GM10266 (cell line): ENCODE measurements around the gene ASB8.
A peak's percentile ranks its signal among the peaks of the same experiment; 100 is the strongest.
"Not testable (repeated sequence)": the region's sequence is repeated elsewhere in the genome, so short reads cannot be mapped to it uniquely, and the experiment has no call there.

Source experiments
- DNase-seq: peaks from one replicate; pipeline ENCODE4 v3.0.0; 2012; ENCODE audit errors: extremely low spot score
- CTCF ChIP-seq: IDR thresholded peaks from 2 replicates; pipeline ENCODE4 v1.5.1; 2012; ENCODE audit warnings: mild to moderate bottlenecking, low read depth; ENCODE audit not compliant: control insufficient read depth, insufficient read depth; ENCODE audit errors: missing control alignments

The ASB8 gene

DNA sequence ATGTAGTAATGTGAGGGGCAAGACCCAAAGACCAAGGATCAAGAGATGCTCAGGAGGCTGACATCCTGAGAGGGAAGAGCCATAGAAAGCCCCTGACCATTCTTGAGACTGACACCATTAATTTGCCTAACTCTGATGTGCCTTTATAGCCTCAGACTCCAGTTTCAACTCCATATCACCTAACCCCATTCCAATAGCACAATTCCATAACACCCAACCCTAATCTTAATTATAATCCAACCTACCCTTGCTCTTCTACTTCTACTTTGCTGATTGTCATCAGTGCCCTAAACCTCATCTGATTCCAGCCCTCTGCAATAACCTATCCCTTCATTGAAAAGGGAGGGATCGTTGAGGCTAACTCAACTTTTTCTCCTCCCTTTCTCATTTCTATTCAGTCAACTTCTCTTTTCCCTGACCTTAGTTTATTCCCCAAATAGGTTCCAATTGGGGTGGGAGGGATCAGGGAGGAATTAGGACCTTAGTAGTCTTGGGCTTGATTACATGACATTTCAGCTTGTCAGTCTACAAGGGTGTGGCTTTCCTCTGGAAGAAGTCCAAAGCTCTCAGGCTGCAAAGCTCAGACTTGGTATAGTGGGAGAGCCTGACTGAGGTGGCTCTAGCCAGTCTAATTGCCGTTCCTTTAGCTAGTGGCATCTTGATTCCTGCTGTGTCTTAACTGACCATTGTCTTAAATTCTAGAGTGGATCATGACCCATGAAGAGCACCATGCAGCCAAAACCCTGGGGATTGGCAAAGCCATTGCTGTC is 35.1 kb downstream of the ASB8 start:
- TF ChIP-seq CTCF, result no peak
- DNase-seq, result no peak

GRCh38 chr12:48121522-48121921 is 35.8 kb downstream of the ASB8 start:
- no peak for DNase-seq
- no peak for TF ChIP-seq CTCF

GRCh38 chr12:48119834-48120195 is 37.5 kb downstream of the ASB8 start:
- no peak for DNase-seq
- no peak for TF ChIP-seq CTCF

DNA sequence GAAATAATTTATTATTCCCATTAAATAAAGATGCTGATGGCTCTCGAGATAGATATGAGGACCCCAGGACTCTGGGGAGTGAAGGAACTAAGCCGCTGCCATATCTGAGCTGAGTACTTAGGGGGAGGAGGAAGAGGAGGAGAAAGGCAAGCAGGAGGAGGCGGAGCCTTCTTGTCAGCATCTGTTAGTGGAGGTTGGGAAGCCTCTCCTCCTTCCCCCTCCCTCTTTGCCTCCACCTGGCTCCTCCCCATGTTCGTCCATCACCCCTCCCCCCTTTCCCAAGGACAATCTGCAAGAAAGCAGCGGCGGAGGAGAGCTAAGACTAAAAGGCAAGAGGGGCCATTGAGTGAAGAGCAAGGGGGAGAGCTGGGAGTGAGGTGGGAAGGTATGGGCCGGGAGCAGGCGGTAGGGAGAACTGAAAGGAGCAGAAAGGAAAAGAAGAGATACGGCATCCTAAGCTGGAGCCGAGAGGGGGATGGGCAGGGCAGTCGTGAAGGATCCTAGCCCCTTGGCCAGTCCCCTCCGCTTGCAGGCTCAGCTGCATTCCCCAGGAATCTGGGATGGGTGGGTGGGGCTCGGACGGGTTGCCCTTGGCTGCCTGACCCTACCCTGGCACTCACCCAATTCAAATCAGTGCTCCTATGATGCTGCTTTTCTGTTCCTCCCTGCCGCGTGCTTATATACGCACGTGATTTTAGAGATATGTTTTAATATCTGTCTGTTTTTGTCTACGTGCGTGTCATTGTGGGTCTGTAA is 38.1 kb downstream of the ASB8 start, which contains the start of gene PFKM:
PFKM (plus strand) TSS at position 287 of the 756 bp plus-strand sequence. CDS start 3,411 bp downstream, outside the sequence.
- peak; percentile 89 for DNase-seq
- TF ChIP-seq CTCF, result no peak

DNA sequence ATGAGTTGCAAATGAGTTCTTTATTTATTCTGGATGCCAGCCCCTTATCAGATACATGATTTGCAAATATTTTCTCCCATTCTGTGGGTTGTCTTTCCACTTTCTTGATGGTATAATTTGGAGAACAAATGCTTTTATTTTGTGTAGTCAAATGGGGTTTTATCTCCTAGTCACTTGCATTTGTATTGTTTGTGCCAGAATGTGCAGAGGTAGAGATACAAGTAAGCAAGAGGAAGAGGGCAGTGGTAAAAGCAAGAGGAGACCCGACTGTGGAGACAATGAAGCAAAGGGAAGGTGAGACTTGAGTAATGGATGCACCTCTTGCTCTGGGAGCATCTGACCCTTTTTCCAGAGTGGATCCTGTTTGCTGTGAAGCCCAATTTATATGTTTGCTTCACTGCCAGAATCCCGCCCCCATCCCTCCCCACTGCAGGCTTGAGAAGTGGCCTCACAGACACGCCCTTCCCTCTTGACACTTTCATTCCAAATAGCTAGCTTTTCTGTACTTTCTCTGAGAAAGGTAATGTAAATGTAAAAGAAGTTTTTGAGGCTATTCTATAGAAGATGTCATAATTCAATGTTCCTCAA is 38.9 kb downstream of the ASB8 start:
- no peak for DNase-seq
- no peak for TF ChIP-seq CTCF

GRCh38 chr12:48115957-48116356 is 41.4 kb downstream of the ASB8 start:
- TF ChIP-seq CTCF, result no peak
- DNase-seq, result no peak

DNA sequence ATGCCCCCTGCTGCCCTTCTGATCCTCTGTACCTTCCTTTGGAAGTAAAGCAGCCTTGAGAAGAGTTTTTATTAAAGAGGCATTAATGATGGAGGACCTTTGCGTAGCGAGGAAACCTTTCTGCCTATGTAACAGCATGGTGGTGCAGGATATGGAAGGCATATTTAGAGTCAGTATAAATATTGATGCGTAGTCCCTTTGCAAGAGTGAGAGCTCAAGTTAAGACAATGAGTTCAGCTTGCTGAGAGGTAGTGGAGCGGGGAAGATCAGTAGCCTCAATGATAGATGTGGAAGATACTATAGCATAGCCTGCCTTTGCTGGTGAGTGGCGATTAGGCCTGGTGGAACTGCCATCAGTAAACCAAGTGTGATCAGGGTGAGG is 46.0 kb downstream of the ASB8 start:
- not testable (repeated sequence) for DNase-seq
